Gastroesophageal sphincter (tissue), 3 donors: ENCODE measurements around the gene TLR1.

Experiments
- POLR2A ChIP-seq, 2 donors: fragments of 450-650 bp; IDR thresholded peaks; one replicate each; pipeline ENCODE4 v1.6.1; 2017; ENCODE audit warnings: antibody characterized with exemption in 2 of 2, mild to moderate bottlenecking in 2 of 2, moderate library complexity in 1 of 2
- POLR2AphosphoS5 ChIP-seq: sonication (generic); formaldehyde crosslinking; IDR thresholded peaks from one replicate; pipeline ENCODE4 v1.6.1; 2017; ENCODE audit warnings: antibody characterized with exemption
- TF ChIP-seq, protein P1 (sequence below), 4 experiments: fragments of 200-600 bp in 2 of 4; fragments of 450-650 bp in 2 of 4; sonication (generic) in 1 of 4; IDR thresholded peaks; one replicate each; pipeline ENCODE4 v1.5.1; 2017 to 2019; ENCODE audit warnings: antibody characterized with exemption in 4 of 4, mild to moderate bottlenecking in 2 of 4, moderate library complexity in 2 of 4

DNA sequence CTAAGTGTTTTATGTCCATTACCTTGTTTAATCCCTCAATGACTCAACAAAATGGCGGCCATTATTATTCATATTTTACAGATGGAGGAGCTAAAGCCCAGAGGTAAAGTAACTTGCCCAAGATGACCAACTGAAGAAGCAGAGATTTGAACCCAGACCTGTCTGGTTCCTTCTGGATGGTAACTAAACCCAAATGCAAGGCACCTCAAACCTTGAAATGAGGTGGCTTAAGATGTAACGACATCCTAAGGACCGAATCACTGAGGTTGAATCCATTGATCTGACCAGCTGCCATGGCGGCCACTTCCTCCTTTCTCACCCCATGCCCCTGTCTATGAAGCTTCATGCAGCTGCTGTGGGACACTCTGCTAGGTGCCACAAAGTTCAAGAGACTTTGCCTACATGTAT, 22.7 kb downstream of the TLR1 start:
- TF ChIP-seq, protein P1, sequence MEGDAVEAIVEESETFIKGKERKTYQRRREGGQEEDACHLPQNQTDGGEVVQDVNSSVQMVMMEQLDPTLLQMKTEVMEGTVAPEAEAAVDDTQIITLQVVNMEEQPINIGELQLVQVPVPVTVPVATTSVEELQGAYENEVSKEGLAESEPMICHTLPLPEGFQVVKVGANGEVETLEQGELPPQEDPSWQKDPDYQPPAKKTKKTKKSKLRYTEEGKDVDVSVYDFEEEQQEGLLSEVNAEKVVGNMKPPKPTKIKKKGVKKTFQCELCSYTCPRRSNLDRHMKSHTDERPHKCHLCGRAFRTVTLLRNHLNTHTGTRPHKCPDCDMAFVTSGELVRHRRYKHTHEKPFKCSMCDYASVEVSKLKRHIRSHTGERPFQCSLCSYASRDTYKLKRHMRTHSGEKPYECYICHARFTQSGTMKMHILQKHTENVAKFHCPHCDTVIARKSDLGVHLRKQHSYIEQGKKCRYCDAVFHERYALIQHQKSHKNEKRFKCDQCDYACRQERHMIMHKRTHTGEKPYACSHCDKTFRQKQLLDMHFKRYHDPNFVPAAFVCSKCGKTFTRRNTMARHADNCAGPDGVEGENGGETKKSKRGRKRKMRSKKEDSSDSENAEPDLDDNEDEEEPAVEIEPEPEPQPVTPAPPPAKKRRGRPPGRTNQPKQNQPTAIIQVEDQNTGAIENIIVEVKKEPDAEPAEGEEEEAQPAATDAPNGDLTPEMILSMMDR (IDR thresholded peaks at IDR 0.05) = no peak
- TF ChIP-seq POLR2A (IDR thresholded peaks at IDR 0.05) (no peak), POLR2AphosphoS5 (no peak)
